HepG2 (cell line): ENCODE results near the gene RAB3C. TPM values are rescaled to one million over a fixed set of nuclear protein-coding genes. Genes with fewer than 3 reads are reported as not detected.

Source experiments
- ATAC-seq: fragments of 200-7000 bp; cut with Tn5 transposase; 3 replicates; pipeline ENCODE4 v1.9.1; 2020; ENCODE audit warnings: mild to moderate bottlenecking, moderate library complexity
- BruUV-seq: library from RNA; stranded (reverse); fragments of 400-500 nt; replicated peaks from 2 replicates; lab custom pipeline; 2021; lab: Mats Ljungman, UMichigan
- CTCF ChIA-PET: fragments of 300-600 bp; formaldehyde crosslinking; extraction: SDS; loops from one replicate; lab custom pipeline; 2021; ENCODE audit warnings: low total read pairs, inconsistent platforms, low intra/inter-chr PET ratio; lab: Yijun Ruan, JAX
- POLR2A ChIA-PET: fragments of 350-600 bp; sonication (Branson Sonifier 250); formaldehyde crosslinking; loops from one replicate; lab custom pipeline; 2020; ENCODE audit warnings: antibody characterized with exemption, inconsistent platforms; lab: Yijun Ruan, JAX
- DNase-seq: peaks from one replicate; pipeline ENCODE4 v3.0.0-alpha.2; 2015; ENCODE audit warnings: low spot score
- FAIRE-seq: peaks from 3 replicates; lab custom pipeline; 2011; peaks lifted over from hg19 to GRCh38; lab: Jason Lieb, UNC
- H2AFZ ChIP-seq: one replicate; pipeline ENCODE4 v1.6.1; 2011; ENCODE audit warnings: low read length, inconsistent platforms
- H3K27ac ChIP-seq: fragments of 300-600 bp; 3 replicates; pipeline ENCODE4 v1.8.0; 2011; ENCODE audit warnings: mixed run types, mild to moderate bottlenecking, mixed read lengths, low read length, inconsistent platforms; ENCODE audit not compliant: insufficient read depth; ENCODE audit errors: extremely low read length
- H3K27me3 ChIP-seq, 2 experiments: fragments of 200-600 bp in 1 of 2; 2 replicates in 1 of 2; 3 replicates in 1 of 2; pipeline versions ENCODE4 v1.6.0 to v1.8.0; 2011; ENCODE audit warnings: low read length in 2 of 2, mild to moderate bottlenecking in 2 of 2, moderate library complexity in 2 of 2, inconsistent platforms in 1 of 2; ENCODE audit not compliant: insufficient read depth in 2 of 2, control insufficient read depth in 1 of 2
- H3K36me3 ChIP-seq, 2 experiments: fragments of 200-600 bp in 1 of 2; replicated peaks in 1 of 2; 2 replicates in 1 of 2; 3 replicates in 1 of 2; pipeline versions ENCODE4 v1.5.1 to v1.8.0; 2011; ENCODE audit warnings: low read length in 2 of 2, inconsistent platforms in 1 of 2; ENCODE audit not compliant: insufficient read depth in 2 of 2, control insufficient read depth in 1 of 2
- H3K4me1 ChIP-seq: 2 replicates; pipeline ENCODE4 v1.5.1; 2012; ENCODE audit warnings: low read length, inconsistent platforms; ENCODE audit not compliant: insufficient read depth
- H3K4me2 ChIP-seq: 2 replicates; pipeline ENCODE4 v1.6.0; 2011; ENCODE audit warnings: low read depth, low read length, inconsistent platforms
- H3K4me3 ChIP-seq, 3 experiments: fragments of 200-600 bp in 1 of 3; sonication (generic), shearing (Covaris generic) in 1 of 3; replicated peaks in 1 of 3; 2 replicates each; pipeline ENCODE4 v1.5.1; 2011 to 2016; ENCODE audit warnings: low read length in 3 of 3, inconsistent platforms in 2 of 3, low read depth in 2 of 3, mild to moderate bottlenecking in 2 of 3, control low read depth in 1 of 3, mixed read lengths in 1 of 3; ENCODE audit not compliant: insufficient read depth in 1 of 3
- H3K79me2 ChIP-seq: one replicate; pipeline ENCODE4 v1.6.1; 2011; ENCODE audit warnings: low read length, inconsistent platforms; ENCODE audit not compliant: insufficient read depth
- H3K9ac ChIP-seq: 2 replicates; pipeline ENCODE4 v1.6.0; 2011; ENCODE audit warnings: mild to moderate bottlenecking, low read depth, low read length, inconsistent platforms; ENCODE audit not compliant: insufficient read depth
- H3K9me3 ChIP-seq: 2 replicates; pipeline ENCODE4 v1.5.1; 2012; ENCODE audit warnings: mild to moderate bottlenecking, low read length
- H4K20me1 ChIP-seq: 2 replicates; pipeline ENCODE4 v1.6.0; 2011; ENCODE audit warnings: inconsistent platforms, mild to moderate bottlenecking, low read length, moderate library complexity; ENCODE audit not compliant: insufficient read depth
- MXI1 ChIP-seq: IDR thresholded peaks from 3 replicates; pipeline ENCODE4 v1.6.1; 2012; ENCODE audit warnings: low read depth, low read length, inconsistent platforms, borderline replicate concordance
- RARA ChIP-seq: IDR thresholded peaks from 2 replicates; pipeline ENCODE4 v1.6.1; 2016; ENCODE audit warnings: missing genetic modification reagents, missing compliant biosample characterization
- in situ Hi-C: cut with HindIII; loops from 2 replicates; pipeline ENCODE4 v1.10.0; 2017; ENCODE audit warnings: low pct_unique_long_range_greater_than_20kb; ENCODE audit not compliant: extremely low pct_ligation_motif_present
- intact Hi-C: fragments of 100-400 bp; cut with micrococcal nuclease; formaldehyde crosslinking; loops from one replicate; pipeline ENCODE4 v1.10.0; 2022; ENCODE audit not compliant: unreplicated experiment
- polyA plus RNA-seq, 8 experiments: library from polyadenylated mRNA; depleted of rRNA in 3 of 8; stranded (reverse) in 7 of 8; unstranded in 1 of 8; fragments of >200 nt; fragmentation: Illumina TruSeq in 4 of 8; extraction: Trizol in 4 of 8; gene quantifications; 2 replicates each; pipeline versions ENCODE4 v1.2.1 to v1.2.3, GENCODE V29; 2011 to 2016; ENCODE audit warnings: low read depth in 4 of 8, missing spikeins in 1 of 8, mixed read lengths in 1 of 8; ENCODE audit not compliant: insufficient read depth in 1 of 8
- total RNA-seq, 5 experiments: library from RNA; depleted of rRNA; stranded (reverse); fragments of >200 nt; fragmentation: Illumina TruSeq; extraction: Trizol; gene quantifications; 2 replicates each; pipeline ENCODE4 v1.2.3, GENCODE V29; 2016; ENCODE audit warnings: low read depth in 1 of 5

Gene RAB3C
- total and polyA plus RNA-seq, 2 of the 13 experiments (the other 11 are each of a cell fraction or from before 2014, with no cell fraction given) = not detected

GRCh38 chr5:58905944-58906343 lies 323.1 kb downstream of the RAB3C start:
- Histone ChIP-seq H2AFZ (no peak overlapping the region), H3K4me3 (no peak overlapping the region), H3K36me3 (no peaks in the 10 kb centered on the region), H3K27ac (no peak overlapping the region), H3K9me3 (no peaks in the 10 kb centered on the region), H3K4me1 (no peaks in the 10 kb centered on the region), H4K20me1 (no peaks in the 10 kb centered on the region), H3K9ac (no peak overlapping the region), H3K4me2 (no peak overlapping the region), H3K79me2 (no peaks in the 10 kb centered on the region), H3K27me3 (peaks cover 0 to 6% of the 10 kb centered on the region in 2 experiments; a peak in 1 of 5 replicates)
- CTCF ChIA-PET = no interaction called here
- BruUV-seq = no TSS peak
- TF ChIP-seq MXI1 = no peak
- no peak for TF ChIP-seq RARA (CRISPR knock-in tag)
- ATAC-seq (no peak), FAIRE-seq (no peak), DNase-seq (no peak)
- POLR2A ChIA-PET = no interaction called here
- in situ Hi-C loops = no loop called here
- intact Hi-C loops = no loop called here

Other genes starting within 250 kb of the RAB3C start
- gene PLK2, start 123.0 kb upstream of the RAB3C start, total RNA-seq (2016; rRNA removed; fragmentation: Illumina TruSeq; extraction: Trizol) = 15.1 and 29.6 TPM in 2 replicates
- 9.6 and 10.4 TPM in 2 replicates for gene PLK2, start 123.0 kb upstream of the RAB3C start, polyA plus RNA-seq (2011; rRNA removed)
- not detected in 2 replicates for gene GAPT, start 91.6 kb upstream of the RAB3C start, total RNA-seq (2016; rRNA removed; fragmentation: Illumina TruSeq; extraction: Trizol)
- gene GAPT, start 91.6 kb upstream of the RAB3C start, polyA plus RNA-seq (2011; rRNA removed) = not detected in 2 replicates